ENCODE results near the gene PAQR9. TPM values are rescaled to one million over a fixed set of nuclear protein-coding genes. Genes with fewer than 3 reads are reported as not detected.

PAQR9 gene
- total and polyA plus RNA-seq, 2 of the 13 experiments (the other 11 are each of a cell fraction or from before 2014, with no cell fraction given): 3.7 to 10.3 TPM

DNA sequence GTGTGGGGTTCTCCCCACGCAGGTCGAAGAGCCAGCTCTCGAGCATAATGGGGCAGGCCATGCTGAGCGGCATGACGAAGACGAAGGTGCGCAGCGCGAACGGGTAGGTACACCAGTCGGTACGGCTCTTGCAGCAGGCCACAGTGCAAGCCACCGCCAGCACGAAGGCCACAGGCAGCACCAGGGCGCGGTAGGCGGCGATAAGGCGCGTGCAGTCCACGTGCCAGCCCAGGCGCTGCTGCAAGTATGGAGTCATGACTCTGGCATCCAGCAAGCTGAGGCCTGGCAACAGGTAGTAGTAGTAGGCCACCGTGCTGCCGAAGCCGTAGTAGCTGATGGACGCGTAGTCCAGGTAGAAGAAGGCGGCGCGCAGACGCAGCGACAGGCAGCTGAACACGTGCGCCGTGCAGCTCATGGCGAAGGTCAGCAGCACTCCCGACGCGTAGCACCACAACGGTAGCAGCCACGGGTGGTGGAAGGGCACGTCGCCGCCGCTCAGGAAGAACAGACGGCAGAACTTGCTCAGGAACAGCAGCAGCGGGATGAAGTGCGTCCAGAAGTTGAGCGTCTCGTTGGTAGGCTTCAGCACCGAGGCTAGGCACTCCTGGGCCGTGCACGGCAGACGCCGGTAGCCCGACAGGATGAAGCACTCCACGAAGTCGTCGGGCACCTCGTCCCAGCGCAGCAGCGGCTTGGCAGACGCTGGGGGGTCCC is 797 bp downstream of the PAQR9 start (continued):
- TF ChIP-seq, protein P1, sequence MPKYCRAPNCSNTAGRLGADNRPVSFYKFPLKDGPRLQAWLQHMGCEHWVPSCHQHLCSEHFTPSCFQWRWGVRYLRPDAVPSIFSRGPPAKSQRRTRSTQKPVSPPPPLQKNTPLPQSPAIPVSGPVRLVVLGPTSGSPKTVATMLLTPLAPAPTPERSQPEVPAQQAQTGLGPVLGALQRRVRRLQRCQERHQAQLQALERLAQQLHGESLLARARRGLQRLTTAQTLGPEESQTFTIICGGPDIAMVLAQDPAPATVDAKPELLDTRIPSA (CRISPR knock-in tag; IDR thresholded peaks at IDR 0.05; ENCODE audit: borderline replicate concordance): 0 out of 2 replicates have a peak, but pooled peaks have one; percentile 59
- TF ChIP-seq JARID2 (CRISPR knock-in tag; IDR thresholded peaks at IDR 0.05; ENCODE audit: insufficient replicate concordance) (no peak), ZBTB38 (CRISPR knock-in tag; IDR thresholded peaks at IDR 0.05) (peak; percentile 100), ZNF33B (CRISPR knock-in tag; IDR thresholded peaks at IDR 0.05) (no peak), NFE2L2 (IDR thresholded peaks at IDR 0.05; ENCODE audit: low read length) (no peak), SOX5 (CRISPR knock-in tag; IDR thresholded peaks at IDR 0.05; ENCODE audit: borderline replicate concordance) (no peak), REL (CRISPR knock-in tag; conservative IDR thresholded peaks at IDR 0.05) (0 out of 2 replicates have a peak, but pooled peaks have one; percentile 60), ZFP90 (CRISPR knock-in tag; IDR thresholded peaks at IDR 0.05; ENCODE audit: borderline replicate concordance) (no peak), ZNF337 (CRISPR knock-in tag; IDR thresholded peaks at IDR 0.05; ENCODE audit: borderline replicate concordance, low read depth) (no peak), ZNF569 (CRISPR knock-in tag; IDR thresholded peaks at IDR 0.05; ENCODE audit: borderline replicate concordance) (no peak), ZNF883 (CRISPR knock-in tag; IDR thresholded peaks at IDR 0.05; ENCODE audit: not compliant biosample characterization) (peak; percentile 97), ZNF326 (CRISPR knock-in tag; IDR thresholded peaks at IDR 0.05; ENCODE audit: borderline replicate concordance) (no peak)
- TF ChIP-seq, protein P2, sequence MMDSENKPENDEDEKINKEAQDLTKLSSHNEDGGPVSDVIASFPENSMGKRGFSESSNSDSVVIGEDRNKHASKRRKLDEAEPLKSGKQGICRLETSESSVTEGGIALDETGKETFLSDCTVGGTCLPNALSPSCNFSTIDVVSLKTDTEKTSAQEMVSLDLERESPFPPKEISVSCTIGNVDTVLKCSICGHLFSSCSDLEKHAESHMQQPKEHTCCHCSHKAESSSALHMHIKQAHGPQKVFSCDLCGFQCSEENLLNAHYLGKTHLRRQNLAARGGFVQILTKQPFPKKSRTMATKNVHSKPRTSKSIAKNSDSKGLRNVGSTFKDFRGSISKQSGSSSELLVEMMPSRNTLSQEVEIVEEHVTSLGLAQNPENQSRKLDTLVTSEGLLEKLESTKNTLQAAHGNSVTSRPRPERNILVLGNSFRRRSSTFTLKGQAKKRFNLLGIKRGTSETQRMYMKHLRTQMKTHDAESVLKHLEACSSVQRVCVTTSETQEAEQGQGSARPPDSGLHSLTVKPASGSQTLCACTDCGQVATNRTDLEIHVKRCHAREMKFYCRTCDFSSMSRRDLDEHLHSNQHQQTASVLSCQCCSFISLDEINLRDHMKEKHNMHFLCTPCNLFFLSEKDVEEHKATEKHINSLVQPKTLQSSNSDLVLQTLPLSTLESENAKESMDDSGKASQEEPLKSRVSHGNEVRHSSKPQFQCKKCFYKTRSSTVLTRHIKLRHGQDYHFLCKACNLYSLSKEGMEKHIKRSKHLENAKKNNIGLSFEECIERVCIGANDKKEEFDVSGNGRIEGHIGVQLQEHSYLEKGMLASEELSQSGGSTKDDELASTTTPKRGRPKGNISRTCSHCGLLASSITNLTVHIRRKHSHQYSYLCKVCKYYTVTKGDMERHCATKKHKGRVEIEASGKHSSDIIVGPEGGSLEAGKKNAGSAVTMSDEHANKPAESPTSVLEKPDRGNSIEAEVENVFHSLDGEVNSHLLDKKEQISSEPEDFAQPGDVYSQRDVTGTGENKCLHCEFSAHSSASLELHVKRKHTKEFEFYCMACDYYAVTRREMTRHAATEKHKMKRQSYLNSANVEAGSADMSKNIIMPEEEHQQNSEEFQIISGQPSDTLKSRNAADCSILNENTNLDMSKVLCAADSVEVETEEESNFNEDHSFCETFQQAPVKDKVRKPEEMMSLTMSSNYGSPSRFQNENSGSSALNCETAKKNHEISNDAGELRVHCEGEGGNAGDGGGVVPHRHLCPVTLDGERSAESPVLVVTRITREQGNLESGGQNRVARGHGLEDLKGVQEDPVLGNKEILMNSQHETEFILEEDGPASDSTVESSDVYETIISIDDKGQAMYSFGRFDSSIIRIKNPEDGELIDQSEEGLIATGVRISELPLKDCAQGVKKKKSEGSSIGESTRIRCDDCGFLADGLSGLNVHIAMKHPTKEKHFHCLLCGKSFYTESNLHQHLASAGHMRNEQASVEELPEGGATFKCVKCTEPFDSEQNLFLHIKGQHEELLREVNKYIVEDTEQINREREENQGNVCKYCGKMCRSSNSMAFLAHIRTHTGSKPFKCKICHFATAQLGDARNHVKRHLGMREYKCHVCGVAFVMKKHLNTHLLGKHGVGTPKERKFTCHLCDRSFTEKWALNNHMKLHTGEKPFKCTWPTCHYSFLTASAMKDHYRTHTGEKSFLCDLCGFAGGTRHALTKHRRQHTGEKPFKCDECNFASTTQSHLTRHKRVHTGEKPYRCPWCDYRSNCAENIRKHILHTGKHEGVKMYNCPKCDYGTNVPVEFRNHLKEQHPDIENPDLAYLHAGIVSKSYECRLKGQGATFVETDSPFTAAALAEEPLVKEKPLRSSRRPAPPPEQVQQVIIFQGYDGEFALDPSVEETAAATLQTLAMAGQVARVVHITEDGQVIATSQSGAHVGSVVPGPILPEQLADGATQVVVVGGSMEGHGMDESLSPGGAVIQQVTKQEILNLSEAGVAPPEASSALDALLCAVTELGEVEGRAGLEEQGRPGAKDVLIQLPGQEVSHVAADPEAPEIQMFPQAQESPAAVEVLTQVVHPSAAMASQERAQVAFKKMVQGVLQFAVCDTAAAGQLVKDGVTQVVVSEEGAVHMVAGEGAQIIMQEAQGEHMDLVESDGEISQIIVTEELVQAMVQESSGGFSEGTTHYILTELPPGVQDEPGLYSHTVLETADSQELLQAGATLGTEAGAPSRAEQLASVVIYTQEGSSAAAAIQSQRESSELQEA (CRISPR knock-in tag; IDR thresholded peaks at IDR 0.05; ENCODE audit: not compliant biosample characterization): no peak
- TF ChIP-seq, protein P3, sequence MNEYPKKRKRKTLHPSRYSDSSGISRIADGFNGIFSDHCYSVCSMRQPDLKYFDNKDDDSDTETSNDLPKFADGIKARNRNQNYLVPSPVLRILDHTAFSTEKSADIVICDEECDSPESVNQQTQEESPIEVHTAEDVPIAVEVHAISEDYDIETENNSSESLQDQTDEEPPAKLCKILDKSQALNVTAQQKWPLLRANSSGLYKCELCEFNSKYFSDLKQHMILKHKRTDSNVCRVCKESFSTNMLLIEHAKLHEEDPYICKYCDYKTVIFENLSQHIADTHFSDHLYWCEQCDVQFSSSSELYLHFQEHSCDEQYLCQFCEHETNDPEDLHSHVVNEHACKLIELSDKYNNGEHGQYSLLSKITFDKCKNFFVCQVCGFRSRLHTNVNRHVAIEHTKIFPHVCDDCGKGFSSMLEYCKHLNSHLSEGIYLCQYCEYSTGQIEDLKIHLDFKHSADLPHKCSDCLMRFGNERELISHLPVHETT (CRISPR knock-in tag; conservative IDR thresholded peaks at IDR 0.05): no peak
- TF ChIP-seq, protein P4, sequence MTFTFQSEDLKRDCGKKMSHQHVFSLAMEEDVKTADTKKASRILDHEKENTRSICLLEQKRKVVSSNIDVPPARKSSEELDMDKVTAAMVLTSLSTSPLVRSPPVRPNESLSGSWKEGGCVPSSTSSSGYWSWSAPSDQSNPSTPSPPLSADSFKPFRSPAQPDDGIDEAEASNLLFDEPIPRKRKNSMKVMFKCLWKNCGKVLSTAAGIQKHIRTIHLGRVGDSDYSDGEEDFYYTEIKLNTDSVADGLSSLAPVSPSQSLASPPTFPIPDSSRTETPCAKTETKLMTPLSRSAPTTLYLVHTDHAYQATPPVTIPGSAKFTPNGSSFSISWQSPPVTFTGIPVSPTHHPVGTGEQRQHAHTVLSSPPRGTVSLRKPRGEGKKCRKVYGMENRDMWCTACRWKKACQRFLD (CRISPR knock-in tag; IDR thresholded peaks at IDR 0.05; ENCODE audit: borderline replicate concordance): 0 out of 2 replicates have a peak, but pooled peaks have one; percentile 63
